BLaER1 (cell line): Measurements from ENCODE around the gene TCERG1L.
A peak's percentile ranks its signal among the peaks of the same experiment; 100 is the strongest.
"Not testable (repeated sequence)": the region's sequence is repeated elsewhere in the genome, so short reads cannot be mapped to it uniquely, and the experiment has no call there.

Experiments
- H3K27ac ChIP-seq: shearing (Covaris generic); formaldehyde crosslinking; 2 replicates; pipeline ENCODE4 v1.8.1; 2022
- H3K27me3 ChIP-seq: shearing (Covaris generic); formaldehyde crosslinking; 2 replicates; pipeline ENCODE4 v1.8.1; 2022
- H3K36me3 ChIP-seq: shearing (Covaris generic); formaldehyde crosslinking; 2 replicates; pipeline ENCODE4 v1.8.1; 2022
- H3K4me1 ChIP-seq: shearing (Covaris generic); formaldehyde crosslinking; 2 replicates; pipeline ENCODE4 v1.8.1; 2022
- H3K4me2 ChIP-seq: shearing (Covaris generic); formaldehyde crosslinking; 2 replicates; pipeline ENCODE4 v1.8.1; 2022
- H3K4me3 ChIP-seq: shearing (Covaris generic); formaldehyde crosslinking; 2 replicates; pipeline ENCODE4 v1.8.1; 2022
- H3K9ac ChIP-seq: shearing (Covaris generic); formaldehyde crosslinking; 2 replicates; pipeline ENCODE4 v1.8.1; 2022
- H3K9me3 ChIP-seq: shearing (Covaris generic); formaldehyde crosslinking; 2 replicates; pipeline ENCODE4 v1.8.1; 2022
- H4K20me1 ChIP-seq: shearing (Covaris generic); formaldehyde crosslinking; 2 replicates; pipeline ENCODE4 v1.8.1; 2022
- Cebpa-rat ChIP-seq: shearing (Covaris generic); IDR thresholded peaks from 2 replicates; pipeline ENCODE4 v1.8.1; 2022

Gene TCERG1L

DNA sequence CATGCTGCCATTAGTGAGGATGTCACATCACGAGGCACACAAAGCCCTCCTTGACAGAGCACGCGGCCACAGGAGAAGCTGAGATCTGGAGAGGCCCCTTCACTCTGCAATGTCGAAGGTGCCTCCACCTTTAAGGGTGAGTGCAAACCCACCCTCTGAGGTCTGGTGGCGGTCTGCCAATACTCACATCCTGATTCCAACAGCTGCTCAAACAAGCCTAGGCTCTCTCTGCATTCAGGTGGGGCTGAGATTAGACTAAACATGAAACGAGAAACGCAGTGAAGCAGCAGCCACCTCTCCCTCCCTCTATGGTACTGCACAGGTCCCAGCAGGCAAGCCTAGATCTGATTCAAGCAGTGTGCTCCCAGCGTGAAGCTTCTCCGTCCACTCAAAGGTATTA, 151.8 kb downstream of the TCERG1L start:
- H3K27me3 ChIP-seq = no peaks in the 10 kb centered on the region
- H3K4me1 ChIP-seq = peaks cover 72% of the 10 kb centered on the region
- H3K36me3 ChIP-seq = peaks cover 69% of the 10 kb centered on the region
- TF ChIP-seq Cebpa-rat = no peak
- H3K9ac ChIP-seq = no peak overlapping the region
- no peaks in the 10 kb centered on the region for H4K20me1 ChIP-seq
- H3K9me3 ChIP-seq = no peaks in the 10 kb centered on the region
- H3K4me2 ChIP-seq = peak overlapping the region; percentile 71
- peak overlapping the region; percentile 29 for H3K27ac ChIP-seq
- H3K4me3 ChIP-seq = no peak overlapping the region

DNA sequence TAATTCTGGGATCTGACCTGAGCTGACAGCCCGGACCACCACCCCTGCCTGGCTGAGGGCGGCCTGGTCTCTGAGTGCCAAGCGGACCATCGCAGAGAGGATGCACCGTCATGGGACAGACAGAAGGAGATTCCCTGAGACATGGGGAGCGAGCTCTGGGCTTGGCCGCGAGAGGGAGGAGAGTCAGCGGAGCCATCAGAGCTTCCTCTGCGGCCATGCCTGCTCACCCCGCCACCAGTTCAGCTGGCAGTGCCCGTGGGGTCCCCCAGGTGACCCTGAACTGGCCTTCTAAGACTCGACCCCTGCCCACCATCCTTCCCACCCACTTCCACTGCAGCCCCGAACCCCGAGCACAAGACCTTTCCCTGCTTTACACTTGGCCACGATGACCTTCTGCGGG, 152.8 kb downstream of the TCERG1L start:
- no peak overlapping the region for H3K4me3 ChIP-seq
- peak overlapping the region; percentile 29; the same call in 1 of the 2 replicates for H3K27ac ChIP-seq
- no peaks in the 10 kb centered on the region for H4K20me1 ChIP-seq
- peaks cover 10% of the 10 kb centered on the region for H3K9me3 ChIP-seq
- H3K36me3 ChIP-seq = peaks cover 80% of the 10 kb centered on the region
- H3K4me1 ChIP-seq = peaks cover 63% of the 10 kb centered on the region
- peak overlapping the region; percentile 12; the same call in 1 of the 2 replicates for H3K4me2 ChIP-seq
- no peak for TF ChIP-seq Cebpa-rat
- H3K9ac ChIP-seq = no peak overlapping the region
- H3K27me3 ChIP-seq = no peaks in the 10 kb centered on the region

DNA sequence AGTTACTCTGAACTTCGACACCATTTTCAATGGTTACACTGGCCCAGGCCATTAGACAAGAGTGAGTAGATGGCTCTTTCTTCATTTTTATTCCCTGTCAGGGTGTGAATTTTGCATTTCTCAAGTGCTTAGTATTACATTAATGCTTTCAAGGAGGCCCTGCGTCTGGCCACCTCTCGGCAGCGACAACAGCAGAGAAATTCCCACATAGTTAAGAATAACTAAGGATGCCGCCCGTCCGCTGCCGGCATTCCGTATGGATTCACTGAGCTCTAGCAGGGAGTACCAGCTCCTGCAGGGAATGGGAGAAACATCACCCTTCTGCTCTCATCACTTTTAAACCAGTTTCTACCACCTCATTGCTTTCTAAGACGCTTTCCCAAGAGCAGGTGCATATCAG, 153.6 kb downstream of the TCERG1L start:
- H3K4me2 ChIP-seq = no peak overlapping the region
- no peak overlapping the region for H3K9ac ChIP-seq
- no peaks in the 10 kb centered on the region for H4K20me1 ChIP-seq
- no peak for TF ChIP-seq Cebpa-rat
- no peak overlapping the region for H3K27ac ChIP-seq
- H3K4me1 ChIP-seq = peaks cover 55% of the 10 kb centered on the region
- H3K27me3 ChIP-seq = no peaks in the 10 kb centered on the region
- H3K9me3 ChIP-seq = peaks cover 18% of the 10 kb centered on the region
- peaks cover 84% of the 10 kb centered on the region for H3K36me3 ChIP-seq
- H3K4me3 ChIP-seq = no peak overlapping the region

DNA sequence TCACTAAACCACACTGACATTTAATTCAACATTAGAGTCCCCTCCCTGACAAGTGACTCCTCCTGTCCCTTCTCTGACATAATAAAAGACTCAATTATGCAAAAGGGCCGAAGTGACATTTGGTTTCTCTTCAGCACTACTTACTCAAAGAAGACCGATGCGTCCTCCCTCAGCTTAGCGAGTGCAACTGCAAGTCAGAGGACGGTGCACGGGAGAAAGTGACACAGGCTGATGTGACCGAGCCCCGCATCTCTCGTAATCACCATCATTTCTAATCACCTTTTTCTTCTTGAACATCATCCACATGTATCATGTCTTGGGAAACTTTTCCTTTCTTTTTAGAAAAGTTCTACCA, 155.7 kb downstream of the TCERG1L start:
- TF ChIP-seq Cebpa-rat = no peak
- H3K4me1 ChIP-seq = peaks cover 37% of the 10 kb centered on the region

DNA sequence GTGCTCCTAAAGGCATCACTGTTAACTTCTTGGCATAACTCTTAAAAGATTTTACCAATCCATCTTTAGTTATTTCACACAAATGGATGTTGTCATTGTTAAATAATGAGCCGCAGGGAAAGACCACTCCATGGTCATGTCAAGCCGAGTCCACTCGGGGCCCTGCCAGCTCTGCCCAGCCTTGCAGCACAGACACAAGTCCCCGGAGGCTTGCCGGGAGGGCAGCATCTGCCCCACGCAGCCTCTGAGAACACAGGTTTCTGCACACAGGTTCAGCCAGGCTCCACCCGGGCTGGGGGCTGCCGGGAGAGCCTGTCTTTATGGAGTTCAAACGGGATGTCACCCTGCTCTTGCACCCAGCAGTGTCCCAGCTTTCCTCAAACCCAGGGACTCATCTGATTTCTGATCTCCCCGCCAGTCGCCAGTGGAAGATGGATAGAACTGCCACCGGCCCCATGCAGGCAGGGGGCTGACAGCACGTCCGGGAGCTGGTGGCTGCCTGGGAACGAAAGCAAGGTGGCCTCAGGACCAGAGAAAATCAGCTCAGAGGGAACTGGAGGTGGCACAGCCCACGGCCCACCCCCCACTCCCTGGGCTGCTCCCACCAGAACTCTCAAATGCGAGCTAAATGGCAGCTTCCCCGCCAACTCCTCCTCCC, 156.2 kb downstream of the TCERG1L start:
- H3K4me1 ChIP-seq = peaks cover 37% of the 10 kb centered on the region
- no peak overlapping the region for H3K27ac ChIP-seq
- H3K4me3 ChIP-seq = no peak overlapping the region
- no peaks in the 10 kb centered on the region for H4K20me1 ChIP-seq
- no peaks in the 10 kb centered on the region for H3K27me3 ChIP-seq
- TF ChIP-seq Cebpa-rat = no peak
- H3K9ac ChIP-seq = no peak overlapping the region
- no peak overlapping the region for H3K4me2 ChIP-seq
- H3K36me3 ChIP-seq = peaks cover 79% of the 10 kb centered on the region
- peaks cover 43% of the 10 kb centered on the region for H3K9me3 ChIP-seq

More for the DNA sequence above, 155.7 kb downstream of the TCERG1L start:
- Histone ChIP-seq H3K27ac (no peak overlapping the region), H3K27me3 (no peaks in the 10 kb centered on the region), H3K9ac (no peak overlapping the region), H3K4me2 (no peak overlapping the region), H3K4me3 (no peak overlapping the region), H3K36me3 (peaks cover 82% of the 10 kb centered on the region), H3K9me3 (peaks cover 38% of the 10 kb centered on the region), H4K20me1 (no peaks in the 10 kb centered on the region)

DNA sequence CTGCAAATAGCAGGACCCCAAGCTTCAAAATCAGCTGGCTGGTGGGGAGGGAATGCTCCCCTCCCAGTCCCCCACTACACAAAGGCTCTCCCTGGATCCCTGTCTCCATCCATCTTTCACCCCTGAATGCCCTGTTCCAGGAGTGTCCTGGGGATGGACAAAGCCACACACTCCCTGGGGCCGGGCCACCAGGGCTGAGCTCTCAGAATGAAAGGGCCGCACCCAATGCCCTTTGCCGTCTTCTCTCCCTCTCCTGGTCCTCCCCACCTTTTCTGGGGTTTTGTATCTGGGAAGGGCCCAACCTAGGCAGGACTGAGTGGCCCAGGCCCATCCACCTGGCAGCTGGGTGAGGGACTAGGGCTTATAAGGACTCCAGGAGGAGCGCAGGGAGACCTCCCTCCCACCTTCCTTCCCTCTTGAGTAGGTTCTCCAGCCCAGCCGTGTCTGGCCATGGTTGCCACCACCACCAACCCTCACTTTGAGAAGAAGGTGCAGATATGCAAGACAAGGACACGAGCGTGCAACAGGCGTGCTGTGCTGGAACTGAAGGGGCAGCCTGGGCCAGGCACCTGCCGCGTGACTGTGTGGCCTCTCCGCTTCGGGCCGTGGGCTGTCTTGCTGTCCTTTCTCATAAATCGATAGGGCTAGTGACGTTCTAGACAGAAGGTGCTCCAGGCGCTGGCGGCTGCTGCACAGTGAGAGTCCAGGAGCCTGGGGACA, 157.1 kb downstream of the TCERG1L start:
- Histone ChIP-seq H3K4me2 (no peak overlapping the region), H3K4me1 (peaks cover 37% of the 10 kb centered on the region), H3K27ac (no peak overlapping the region), H3K36me3 (peaks cover 70% of the 10 kb centered on the region), H3K9ac (no peak overlapping the region), H3K9me3 (peaks cover 45% of the 10 kb centered on the region), H4K20me1 (no peaks in the 10 kb centered on the region), H3K4me3 (no peak overlapping the region), H3K27me3 (no peaks in the 10 kb centered on the region)
- TF ChIP-seq Cebpa-rat = no peak

DNA sequence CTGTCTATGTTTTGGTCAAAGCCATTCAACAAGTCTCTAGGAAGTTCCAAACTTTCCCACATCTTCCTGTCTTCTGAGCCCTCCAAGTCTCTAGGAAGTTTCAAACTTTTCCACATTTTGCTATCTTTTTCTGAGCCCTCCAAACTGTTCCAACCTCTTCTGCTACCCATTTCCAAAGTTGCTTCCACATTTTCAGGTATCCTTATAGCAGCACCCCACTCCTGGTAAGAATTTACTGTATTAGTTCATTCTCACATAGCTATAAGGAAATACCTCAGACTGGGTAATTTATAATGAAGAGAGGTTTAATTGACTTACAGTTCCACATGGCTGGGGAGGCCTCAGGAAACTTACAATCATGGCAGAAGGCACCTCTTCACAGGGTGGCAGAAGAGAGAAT, 159.1 kb downstream of the TCERG1L start:
- H3K27ac ChIP-seq, H3K27me3 ChIP-seq, H4K20me1 ChIP-seq, H3K9ac ChIP-seq, H3K4me2 ChIP-seq: not testable (repeated sequence)
- H3K4me3 ChIP-seq = 0 out of 2 replicates have a peak overlapping the region, but pooled peaks have one; percentile 11
- peaks cover 47% of the 10 kb centered on the region for H3K4me1 ChIP-seq
- H3K36me3 ChIP-seq = peaks cover 58% of the 10 kb centered on the region
- H3K9me3 ChIP-seq = peaks cover 45% of the 10 kb centered on the region

DNA sequence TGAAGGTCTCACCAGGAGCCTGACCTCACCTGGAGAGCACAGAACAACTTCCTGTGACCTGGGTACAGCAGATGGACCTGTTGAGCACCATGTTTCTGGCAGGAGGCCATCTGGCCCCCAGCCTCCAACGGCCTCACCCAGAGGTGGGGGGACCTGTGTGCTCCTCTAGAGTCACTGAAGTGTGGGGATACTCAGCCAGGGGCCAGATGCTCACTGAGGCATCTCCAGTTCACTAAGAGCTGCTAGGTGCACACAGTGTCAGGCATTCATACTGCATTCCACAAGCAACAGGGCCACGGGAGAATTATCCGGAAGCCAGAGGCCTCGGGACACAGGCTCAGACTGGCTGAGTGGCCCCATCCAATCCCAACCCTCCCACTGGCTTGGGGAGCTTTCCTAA, 161.4 kb downstream of the TCERG1L start:
- Histone ChIP-seq H3K9ac (no peak overlapping the region), H3K27me3 (no peaks in the 10 kb centered on the region), H3K4me1 (peaks cover 60% of the 10 kb centered on the region), H3K27ac (peak overlapping the region; percentile 26; the same call in 1 of the 2 replicates), H3K4me2 (peak overlapping the region; percentile 54), H3K36me3 (peaks cover 59% of the 10 kb centered on the region), H3K4me3 (no peak overlapping the region), H3K9me3 (peaks cover 45% of the 10 kb centered on the region), H4K20me1 (peaks cover 8% of the 10 kb centered on the region; the same call in 1 of the 2 replicates)
- TF ChIP-seq Cebpa-rat = no peak

DNA sequence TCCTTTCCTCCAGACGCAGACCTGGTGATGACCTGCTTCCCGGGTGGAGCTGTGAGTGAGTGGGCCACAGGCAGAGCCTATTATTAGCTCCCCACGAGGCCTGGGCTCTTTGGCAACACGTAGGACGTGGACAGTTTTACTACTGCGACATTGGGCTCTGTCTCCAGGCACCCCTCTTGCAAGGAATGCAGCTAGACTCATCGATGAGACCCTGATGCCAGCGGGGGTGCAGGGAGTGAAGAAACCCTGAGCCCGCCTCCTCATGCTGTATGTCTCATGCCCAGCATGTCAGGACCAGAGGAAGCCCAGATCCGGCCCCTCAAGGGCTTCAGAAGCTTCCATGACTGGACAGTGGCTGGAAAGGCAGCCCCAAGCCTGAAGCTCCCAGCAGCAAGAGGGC, 161.9 kb downstream of the TCERG1L start:
- Histone ChIP-seq H3K4me2 (peak overlapping the region; percentile 54), H3K27me3 (no peaks in the 10 kb centered on the region), H3K4me1 (peaks cover 59% of the 10 kb centered on the region), H3K27ac (0 out of 2 replicates have a peak overlapping the region, but pooled peaks have one; percentile 26), H3K4me3 (no peak overlapping the region), H3K9me3 (peaks cover 44% of the 10 kb centered on the region), H4K20me1 (peaks cover 8% of the 10 kb centered on the region; the same call in 1 of the 2 replicates), H3K36me3 (peaks cover 58% of the 10 kb centered on the region), H3K9ac (no peak overlapping the region)
- no peak for TF ChIP-seq Cebpa-rat

DNA sequence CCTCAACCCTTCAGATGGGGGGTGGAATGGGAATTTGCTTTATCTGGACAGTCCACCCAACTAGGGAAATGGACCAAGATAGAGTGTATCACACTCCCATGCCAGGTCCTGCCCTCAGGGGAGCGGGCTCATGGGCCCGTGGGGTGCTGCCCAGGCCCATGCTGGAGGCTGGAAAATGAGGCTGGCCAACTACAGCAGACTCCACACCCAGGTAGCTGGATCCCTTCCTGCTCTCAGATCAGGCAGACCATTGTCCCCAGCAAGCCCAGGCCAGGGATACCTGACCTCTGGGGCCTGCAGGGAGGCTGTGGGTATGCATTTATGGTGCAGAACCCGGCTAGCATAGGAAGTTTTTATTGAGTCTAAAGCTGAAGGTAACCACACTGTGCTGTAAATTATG, 162.4 kb downstream of the TCERG1L start:
- H3K4me2 ChIP-seq = 0 out of 2 replicates have a peak overlapping the region, but pooled peaks have one; percentile 54

More for the DNA sequence above, 162.4 kb downstream of the TCERG1L start:
- H4K20me1 ChIP-seq = peaks cover 8% of the 10 kb centered on the region; the same call in 1 of the 2 replicates
- no peak overlapping the region for H3K9ac ChIP-seq
- H3K4me1 ChIP-seq = peaks cover 59% of the 10 kb centered on the region
- no peak overlapping the region for H3K4me3 ChIP-seq
- H3K9me3 ChIP-seq = peaks cover 39% of the 10 kb centered on the region
- no peak overlapping the region for H3K27ac ChIP-seq
- peaks cover 56% of the 10 kb centered on the region for H3K36me3 ChIP-seq
- H3K27me3 ChIP-seq = no peaks in the 10 kb centered on the region
- TF ChIP-seq Cebpa-rat = no peak
